BJ (cell line): ENCODE results near the gene PHC3. TPM values are rescaled to one million over a fixed set of nuclear protein-coding genes. Genes with fewer than 3 reads are reported as not detected.

Experiments used
- CTCF ChIA-PET: fragments of 350-600 bp; formaldehyde crosslinking; extraction: SDS; loops from one replicate; lab custom pipeline; 2021; ENCODE audit warnings: antibody characterized with exemption, inconsistent platforms; lab: Yijun Ruan, JAX
- POLR2A ChIA-PET: fragments of 300-600 bp; sonication (Branson Sonifier 250); formaldehyde crosslinking; extraction: SDS; loops from one replicate; lab custom pipeline; 2021; ENCODE audit warnings: antibody characterized with exemption; lab: Charles Lee
- DNase-seq: peaks from one replicate; pipeline ENCODE4 v3.0.0-alpha.2; 2011; ENCODE audit warnings: low read depth
- H3K27me3 ChIP-seq: 2 replicates; pipeline ENCODE4 v1.6.0; 2011; ENCODE audit warnings: low read length; ENCODE audit not compliant: control insufficient read depth, insufficient read depth
- H3K36me3 ChIP-seq: 2 replicates; pipeline ENCODE4 v1.5.1; 2011; ENCODE audit warnings: low read length; ENCODE audit not compliant: control insufficient read depth, insufficient read depth
- H3K4me3 ChIP-seq: 2 replicates; pipeline ENCODE4 v1.5.1; 2011; ENCODE audit warnings: low read depth, mild to moderate bottlenecking, control low read depth, low read length
- CTCF ChIP-seq: IDR thresholded peaks from 2 replicates; pipeline ENCODE4 v1.5.1; 2011; ENCODE audit warnings: low read depth, mild to moderate bottlenecking, control low read depth, inconsistent platforms, low read length, moderate library complexity; ENCODE audit not compliant: insufficient read depth
- polyA minus RNA-seq: library from RNA; depleted of rRNA, polyadenylated mRNA; stranded (reverse); fragments of >200 nt; gene quantifications from 2 replicates; pipeline ENCODE4 v1.2.3, GENCODE V29; 2011; rRNA and poly(A)+ RNA removed
- polyA plus RNA-seq: library from polyadenylated mRNA; depleted of rRNA; stranded (reverse); fragments of >200 nt; gene quantifications from 2 replicates; pipeline ENCODE4 v1.2.3, GENCODE V29; 2011; rRNA removed

Gene PHC3, protein sequence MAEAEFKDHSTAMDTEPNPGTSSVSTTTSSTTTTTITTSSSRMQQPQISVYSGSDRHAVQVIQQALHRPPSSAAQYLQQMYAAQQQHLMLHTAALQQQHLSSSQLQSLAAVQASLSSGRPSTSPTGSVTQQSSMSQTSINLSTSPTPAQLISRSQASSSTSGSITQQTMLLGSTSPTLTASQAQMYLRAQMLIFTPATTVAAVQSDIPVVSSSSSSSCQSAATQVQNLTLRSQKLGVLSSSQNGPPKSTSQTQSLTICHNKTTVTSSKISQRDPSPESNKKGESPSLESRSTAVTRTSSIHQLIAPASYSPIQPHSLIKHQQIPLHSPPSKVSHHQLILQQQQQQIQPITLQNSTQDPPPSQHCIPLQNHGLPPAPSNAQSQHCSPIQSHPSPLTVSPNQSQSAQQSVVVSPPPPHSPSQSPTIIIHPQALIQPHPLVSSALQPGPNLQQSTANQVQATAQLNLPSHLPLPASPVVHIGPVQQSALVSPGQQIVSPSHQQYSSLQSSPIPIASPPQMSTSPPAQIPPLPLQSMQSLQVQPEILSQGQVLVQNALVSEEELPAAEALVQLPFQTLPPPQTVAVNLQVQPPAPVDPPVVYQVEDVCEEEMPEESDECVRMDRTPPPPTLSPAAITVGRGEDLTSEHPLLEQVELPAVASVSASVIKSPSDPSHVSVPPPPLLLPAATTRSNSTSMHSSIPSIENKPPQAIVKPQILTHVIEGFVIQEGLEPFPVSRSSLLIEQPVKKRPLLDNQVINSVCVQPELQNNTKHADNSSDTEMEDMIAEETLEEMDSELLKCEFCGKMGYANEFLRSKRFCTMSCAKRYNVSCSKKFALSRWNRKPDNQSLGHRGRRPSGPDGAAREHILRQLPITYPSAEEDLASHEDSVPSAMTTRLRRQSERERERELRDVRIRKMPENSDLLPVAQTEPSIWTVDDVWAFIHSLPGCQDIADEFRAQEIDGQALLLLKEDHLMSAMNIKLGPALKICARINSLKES
- polyA plus RNA-seq (50.7 and 56.2 TPM in 2 replicates), polyA minus RNA-seq (120 and 169 TPM in 2 replicates)

- no peak for TF ChIP-seq CTCF
- peak within 1 kb of the TSS; percentile 80 for H3K4me3 ChIP-seq
- peak; percentile 60 for DNase-seq
- peaks cover 3% of the 10 kb centered on the region for H3K36me3 ChIP-seq
- POLR2A ChIA-PET, result interaction anchor here (0.6 kb wide), 1 partner anchor 175 kb away, joined by 4 read pairs; no protein-coding TSS in a partner anchor
- CTCF ChIA-PET, result no interaction called here
- no peaks in the 10 kb centered on the region for H3K27me3 ChIP-seq
These were observed at the start of gene PHC3 for GRCh38 chr3:170180908-170181885. TSS of gene PHC3 (minus strand) at chr3:170181733. CDS start at chr3:170181715, 18 bp downstream.

- CTCF ChIA-PET, result no interaction called here
- H3K27me3 ChIP-seq, result no peaks in the 10 kb centered on the region
- DNase-seq, result no peak
- no peaks in the 10 kb centered on the region; the same call in 1 of the 2 replicates for H3K36me3 ChIP-seq
- POLR2A ChIA-PET, result no interaction called here
- no peak for TF ChIP-seq CTCF
- no peak overlapping the region for H3K4me3 ChIP-seq
These were observed 46.7 kb upstream of the PHC3 start for GRCh38 chr3:170228093-170228766.

- H3K36me3 ChIP-seq, result no peaks in the 10 kb centered on the region
- ChIA-PET CTCF (no interaction called here), POLR2A (interaction anchor here (0.5 kb wide), 1 partner anchor 15 kb away, joined by 3 read pairs; no protein-coding TSS in a partner anchor)
- TF ChIP-seq CTCF, result no peak
- no peaks in the 10 kb centered on the region for H3K27me3 ChIP-seq
- no peak for DNase-seq
- H3K4me3 ChIP-seq, result no peak overlapping the region
These were observed 45.0 kb upstream of the PHC3 start for GRCh38 chr3:170226426-170226960.

DNA sequence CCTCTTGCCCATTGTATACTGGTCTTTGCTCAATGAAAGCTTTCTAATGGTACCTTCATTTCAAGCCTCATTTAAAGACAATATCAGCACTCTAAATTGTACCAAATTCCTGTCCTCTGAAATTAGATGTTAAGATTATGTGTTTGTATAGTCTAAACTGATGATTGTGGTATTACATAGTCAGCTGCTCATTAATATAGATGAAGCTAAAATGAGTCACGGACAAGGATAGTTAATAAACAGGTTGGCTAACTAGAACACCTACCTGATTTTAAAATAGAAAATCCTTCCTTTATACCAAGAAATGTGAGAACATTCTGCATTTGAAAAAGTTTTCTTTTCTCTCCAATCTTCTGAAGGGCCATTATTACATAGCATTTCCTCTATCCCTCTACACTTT, 43.6 kb upstream of the PHC3 start:
- DNase-seq, result no peak
- Histone ChIP-seq H3K27me3 (no peaks in the 10 kb centered on the region), H3K4me3 (no peak overlapping the region), H3K36me3 (no peaks in the 10 kb centered on the region)
- TF ChIP-seq CTCF, result no peak
- ChIA-PET CTCF (interaction anchor here (1.4 kb wide), 1 partner anchor 586 kb away, joined by 3 read pairs; no protein-coding TSS in a partner anchor), POLR2A (no interaction called here)
